Right renal cortex interstitium (tissue), 3 donors: Measurements from ENCODE around the gene AATF. TPM values are rescaled to one million over a fixed set of nuclear protein-coding genes. Genes with fewer than 3 reads are reported as not detected.

Source experiments
- DNase-seq, 3 donors: peaks; one replicate each; pipeline ENCODE4 v3.0.0-alpha.2; 2013; ENCODE audit warnings: low read depth in 3 of 3, low spot score in 2 of 3
- polyA plus RNA-seq, 3 donors: library from polyadenylated mRNA; unstranded; fragments of 120-200 nt; gene quantifications; one replicate each; pipeline ENCODE4 v1.2.1, GENCODE V29; 2013; ENCODE audit not compliant: insufficient read length in 3 of 3

Gene AATF
- polyA plus RNA-seq, 3 donors: 54.2 to 57.3 (median 56.0) TPM

GRCh38 chr17:36977066-36977465 lies 28.3 kb downstream of the AATF start:
- DNase-seq: no peak

- no peak for DNase-seq
Observed at GRCh38 chr17:36977568-36977967, 28.8 kb downstream of the AATF start.

GRCh38 chr17:36978810-36979564 lies 30.2 kb downstream of the AATF start:
- no peak for DNase-seq

- no peak for DNase-seq
Observed at GRCh38 chr17:36979565-36979941, 30.8 kb downstream of the AATF start.

GRCh38 chr17:36980280-36980761 lies 31.6 kb downstream of the AATF start:
- no peak for DNase-seq

- DNase-seq: no peak
Observed at GRCh38 chr17:36983618-36984017, 34.9 kb downstream of the AATF start.

- DNase-seq: no peak
Observed at GRCh38 chr17:36989173-36989572, 40.4 kb downstream of the AATF start.

GRCh38 chr17:36992701-36993100 lies 43.9 kb downstream of the AATF start:
- DNase-seq: no peak

GRCh38 chr17:36993227-36993626 lies 44.5 kb downstream of the AATF start:
- no peak for DNase-seq

GRCh38 chr17:36994438-36994837 lies 45.7 kb downstream of the AATF start:
- DNase-seq: no peak

GRCh38 chr17:36999471-36999870 lies 50.7 kb downstream of the AATF start:
- DNase-seq: no peak

GRCh38 chr17:37016780-37017179 lies 68.0 kb downstream of the AATF start:
- DNase-seq: no peak

- no peak for DNase-seq
Observed at GRCh38 chr17:37017404-37017803, 68.7 kb downstream of the AATF start.

- no peak for DNase-seq
Observed at GRCh38 chr17:37019117-37019740, 70.5 kb downstream of the AATF start.

- no peak for DNase-seq
Observed at GRCh38 chr17:37019741-37020129, 71.0 kb downstream of the AATF start.

GRCh38 chr17:37024181-37024637 lies 75.5 kb downstream of the AATF start:
- no peak for DNase-seq

- no peak for DNase-seq
Observed at GRCh38 chr17:37025238-37025637, 76.5 kb downstream of the AATF start.

GRCh38 chr17:37025847-37026530 lies 77.2 kb downstream of the AATF start:
- no peak for DNase-seq

GRCh38 chr17:37026531-37026869 lies 77.7 kb downstream of the AATF start:
- DNase-seq: no peak

GRCh38 chr17:37028040-37028439 lies 79.3 kb downstream of the AATF start:
- no peak for DNase-seq

GRCh38 chr17:37031493-37032083 lies 82.8 kb downstream of the AATF start:
- DNase-seq: no peak
